EL (cell line): ENCODE data around the gene CAP1.

Experiments used
- DNase-seq: peaks from one replicate; pipeline ENCODE4 v3.0.0-alpha.2; 2016

CAP1 gene

GRCh38 chr1:40059338-40059959 lies 18.9 kb downstream of the CAP1 start:
- DNase-seq: peak; percentile 52

GRCh38 chr1:40059960-40060750 lies 19.6 kb downstream of the CAP1 start:
- DNase-seq: no peak

GRCh38 chr1:40064797-40065499 lies 24.4 kb downstream of the CAP1 start:
- no peak for DNase-seq

GRCh38 chr1:40067023-40067422 lies 26.5 kb downstream of the CAP1 start:
- peak; percentile 31 for DNase-seq

- no peak for DNase-seq
Measured at GRCh38 chr1:40067851-40068250, 27.3 kb downstream of the CAP1 start.

GRCh38 chr1:40072142-40072541 lies 31.6 kb downstream of the CAP1 start:
- no peak for DNase-seq

- DNase-seq: no peak
Measured at GRCh38 chr1:40073062-40073461, 32.5 kb downstream of the CAP1 start.

- DNase-seq: no peak
Measured at GRCh38 chr1:40075266-40075665, 34.7 kb downstream of the CAP1 start.

GRCh38 chr1:40076895-40077312 lies 36.4 kb downstream of the CAP1 start:
- DNase-seq: peak; percentile 90

- DNase-seq: peak; percentile 72
Measured at GRCh38 chr1:40078512-40079333, 38.2 kb downstream of the CAP1 start.

- DNase-seq: no peak
Measured at GRCh38 chr1:40079774-40080400, 39.4 kb downstream of the CAP1 start.

- no peak for DNase-seq
Measured at GRCh38 chr1:40081871-40082270, 41.3 kb downstream of the CAP1 start.

- DNase-seq: peak; percentile 70
Measured at GRCh38 chr1:40084750-40085149, 44.2 kb downstream of the CAP1 start.

GRCh38 chr1:40090652-40091355 lies 50.3 kb downstream of the CAP1 start:
- peak; percentile 32 for DNase-seq

GRCh38 chr1:40092241-40092640 lies 51.7 kb downstream of the CAP1 start:
- DNase-seq: no peak

GRCh38 chr1:40092706-40093639 lies 52.4 kb downstream of the CAP1 start:
- no peak for DNase-seq

GRCh38 chr1:40094466-40095110 lies 54.1 kb downstream of the CAP1 start:
- DNase-seq: no peak

- no peak for DNase-seq
Measured at GRCh38 chr1:40095806-40096205, 55.3 kb downstream of the CAP1 start.

GRCh38 chr1:40096646-40096976 lies 56.1 kb downstream of the CAP1 start:
- no peak for DNase-seq
